Activated CD4-positive, CD25-positive, alpha-beta regulatory T cell treated with anti-CD3 and anti-CD28 coated beads, Interleukin-2, amount 50 U/mL, for 72 hours (primary cell): Measurements from ENCODE around the gene CDC37.

Experiments used
- DNase-seq: peaks from one replicate; pipeline ENCODE4 v3.0.0; 2021

The CDC37 gene

GRCh38 chr19:10352764-10353671 is 50.3 kb downstream of the CDC37 start:
- no peak for DNase-seq

- no peak for DNase-seq
These were observed 56.8 kb downstream of the CDC37 start for GRCh38 chr19:10346509-10346908.

GRCh38 chr19:10344780-10345179 is 58.6 kb downstream of the CDC37 start:
- DNase-seq, result no peak

GRCh38 chr19:10343495-10343894 is 59.8 kb downstream of the CDC37 start:
- DNase-seq, result no peak
